MM.1S (cell line): ENCODE results near the gene GALNT9.

Experiments used
- DNase-seq: peaks from one replicate; pipeline ENCODE4 v3.0.0-alpha.2; 2015
- H2AFZ ChIP-seq: fragments of 300-600 bp; sonication (generic); 2 replicates; pipeline ENCODE4 v1.6.0; 2016; ENCODE audit warnings: antibody characterized with exemption, low read length
- H3F3A ChIP-seq: fragments of 300-600 bp; sonication (generic); 2 replicates; pipeline ENCODE4 v1.6.1; 2016; ENCODE audit warnings: mild to moderate bottlenecking, antibody characterized with exemption, low read length, moderate library complexity, mixed read lengths; ENCODE audit not compliant: insufficient read depth
- H3K27ac ChIP-seq: fragments of 300-600 bp; sonication (generic); 2 replicates; pipeline ENCODE4 v1.5.1; 2016; ENCODE audit warnings: mild to moderate bottlenecking, low read length
- H3K27me3 ChIP-seq: fragments of 300-600 bp; sonication (generic); replicated peaks from 2 replicates; pipeline ENCODE4 v1.6.0; 2016; ENCODE audit warnings: low read length; ENCODE audit not compliant: insufficient read depth
- H3K36me3 ChIP-seq: fragments of 300-600 bp; sonication (generic); replicated peaks from 2 replicates; pipeline ENCODE4 v1.6.1; 2016; ENCODE audit warnings: mild to moderate bottlenecking, low read length, mixed read lengths; ENCODE audit not compliant: insufficient read depth
- H3K4me1 ChIP-seq: fragments of 300-600 bp; sonication (generic); 2 replicates; pipeline ENCODE4 v1.6.1; 2016; ENCODE audit warnings: low read length, mixed read lengths
- H3K4me2 ChIP-seq: fragments of 300-600 bp; sonication (generic); 2 replicates; pipeline ENCODE4 v1.6.0; 2016; ENCODE audit warnings: low read depth, low read length
- H3K4me3 ChIP-seq: fragments of 300-600 bp; sonication (generic); 2 replicates; pipeline ENCODE4 v1.5.1; 2016; ENCODE audit warnings: low read length, mixed read lengths
- H3K79me2 ChIP-seq: fragments of 300-600 bp; sonication (generic); 2 replicates; pipeline ENCODE4 v1.6.1; 2016; ENCODE audit warnings: mixed run types, low read length, mixed read lengths
- H3K9ac ChIP-seq: fragments of 300-600 bp; sonication (generic); 2 replicates; pipeline ENCODE4 v1.6.1; 2016; ENCODE audit warnings: low read length, mixed read lengths
- H3K9me2 ChIP-seq: fragments of 300-600 bp; sonication (generic); replicated peaks from 2 replicates; pipeline ENCODE4 v1.6.1; 2016; ENCODE audit warnings: mild to moderate bottlenecking, low read length, mixed read lengths; ENCODE audit not compliant: insufficient read depth
- H3K9me3 ChIP-seq: fragments of 300-600 bp; sonication (generic); replicated peaks from 2 replicates; pipeline ENCODE4 v1.6.1; 2016; ENCODE audit warnings: mild to moderate bottlenecking, low read length, mixed read lengths; ENCODE audit not compliant: insufficient read depth
- H4K20me1 ChIP-seq: fragments of 300-600 bp; sonication (generic); 2 replicates; pipeline ENCODE4 v1.6.1; 2016; ENCODE audit warnings: mild to moderate bottlenecking, low read length, moderate library complexity, mixed read lengths; ENCODE audit not compliant: insufficient read depth
- CTCF ChIP-seq: fragments of 300-600 bp; sonication (generic); IDR thresholded peaks from 2 replicates; pipeline ENCODE4 v1.5.1; 2016; ENCODE audit warnings: antibody characterized with exemption, low read length, mixed read lengths
- EZH2 ChIP-seq: fragments of 300-600 bp; sonication (generic); optimal IDR thresholded peaks from 2 replicates; pipeline ENCODE3; 2017; ENCODE audit warnings: low read depth, mild to moderate bottlenecking, antibody characterized with exemption, low read length, mixed read lengths
- EZH2phosphoT487 ChIP-seq: fragments of 300-600 bp; sonication (generic); IDR thresholded peaks from 2 replicates; pipeline ENCODE4 v1.6.1; 2018; ENCODE audit warnings: antibody characterized with exemption, low read length

GALNT9 gene

GRCh38 chr12:132291402-132292175, 37.8 kb downstream of the GALNT9 start:
- Histone ChIP-seq H3K9me3 (no peaks in the 10 kb centered on the region), H3K4me1 (no peaks in the 10 kb centered on the region), H3K36me3 (no peaks in the 10 kb centered on the region), H3F3A (no peaks in the 10 kb centered on the region), H3K9me2 (no peaks in the 10 kb centered on the region), H3K4me3 (no peak overlapping the region), H3K4me2 (no peak overlapping the region), H3K9ac (no peak overlapping the region), H2AFZ (no peak overlapping the region), H3K27ac (no peak overlapping the region), H4K20me1 (no peaks in the 10 kb centered on the region), H3K79me2 (no peaks in the 10 kb centered on the region), H3K27me3 (peaks cover 7% of the 10 kb centered on the region; the same call in 1 of the 2 replicates)
- DNase-seq, result no peak
- TF ChIP-seq EZH2phosphoT487 (no peak), CTCF (no peak), EZH2 (no peak)

GRCh38 chr12:132290203-132290540, 39.2 kb downstream of the GALNT9 start:
- Histone ChIP-seq H3F3A (no peaks in the 10 kb centered on the region), H2AFZ (no peak overlapping the region), H3K4me2 (no peak overlapping the region), H3K4me1 (no peaks in the 10 kb centered on the region), H3K9me3 (no peaks in the 10 kb centered on the region), H3K79me2 (no peaks in the 10 kb centered on the region), H3K27me3 (peaks cover 4% of the 10 kb centered on the region; the same call in 1 of the 2 replicates), H3K9ac (no peak overlapping the region), H3K9me2 (no peaks in the 10 kb centered on the region), H3K27ac (no peak overlapping the region), H3K36me3 (no peaks in the 10 kb centered on the region), H3K4me3 (no peak overlapping the region), H4K20me1 (no peaks in the 10 kb centered on the region)
- TF ChIP-seq EZH2 (no peak), EZH2phosphoT487 (no peak), CTCF (no peak)
- no peak for DNase-seq

GRCh38 chr12:132289356-132290202, 39.8 kb downstream of the GALNT9 start:
- no peaks in the 10 kb centered on the region for H3K36me3 ChIP-seq
- no peaks in the 10 kb centered on the region; the same call in 1 of the 2 replicates for H3K27me3 ChIP-seq
- DNase-seq, result no peak
- no peaks in the 10 kb centered on the region for H3F3A ChIP-seq
- H3K9ac ChIP-seq, result no peak overlapping the region
- H3K79me2 ChIP-seq, result no peaks in the 10 kb centered on the region
- no peaks in the 10 kb centered on the region for H4K20me1 ChIP-seq
- no peak overlapping the region for H3K27ac ChIP-seq
- no peaks in the 10 kb centered on the region for H3K9me2 ChIP-seq
- no peaks in the 10 kb centered on the region for H3K9me3 ChIP-seq
- no peak overlapping the region for H3K4me3 ChIP-seq
- no peak for TF ChIP-seq EZH2
- no peak for TF ChIP-seq CTCF
- TF ChIP-seq EZH2phosphoT487, result no peak
- H2AFZ ChIP-seq, result no peak overlapping the region
- H3K4me1 ChIP-seq, result no peaks in the 10 kb centered on the region
- H3K4me2 ChIP-seq, result no peak overlapping the region
